ENCODE results near the gene COL11A1. TPM values are rescaled to one million over a fixed set of nuclear protein-coding genes. Genes with fewer than 3 reads are reported as not detected.

The COL11A1 gene
- total RNA-seq, 1 donor from 2014 or later = 810 TPM

- no peaks in the 10 kb centered on the region for H3K9me3 Mint-ChIP-seq (ENCODE audit: unreplicated experiment)
- H3K27ac Mint-ChIP-seq (ENCODE audit: unreplicated experiment) = no peak overlapping the region
These were observed 82.4 kb downstream of the COL11A1 start for GRCh38 chr1:103025858-103026409.

GRCh38 chr1:103024051-103024450 is 84.3 kb downstream of the COL11A1 start:
- no peaks in the 10 kb centered on the region for H3K79me2 ChIP-seq (ENCODE audit: insufficient read depth, low read length)
- DNase-seq (ENCODE audit: low read depth) = no peak
- no peak overlapping the region for H3K4me2 ChIP-seq (ENCODE audit: low read length)
- no peak overlapping the region for H3K4me3 Mint-ChIP-seq (ENCODE audit: unreplicated experiment)
- H3K36me3 Mint-ChIP-seq (ENCODE audit: low read depth, unreplicated experiment) = peaks cover 10% of the 10 kb centered on the region
- H3K9ac ChIP-seq (ENCODE audit: low read length) = no peak overlapping the region
- H3K36me3 ChIP-seq (ENCODE audit: insufficient read depth, low read length) = no peaks in the 10 kb centered on the region
- no peak for TF ChIP-seq CTCF (IDR thresholded peaks at IDR 0.05; ENCODE audit: insufficient read depth, low read depth, low read length)
- TF ChIP-seq EZH2 (IDR thresholded peaks at IDR 0.05; ENCODE audit: insufficient read depth, low read length) = no peak
- H3K27me3 Mint-ChIP-seq (ENCODE audit: low read depth, unreplicated experiment) = no peaks in the 10 kb centered on the region
- no peak overlapping the region for H3K4me3 ChIP-seq (ENCODE audit: insufficient read depth, low read depth, low read length)
- peaks cover 10% of the 10 kb centered on the region for H3K4me1 Mint-ChIP-seq (ENCODE audit: low read depth, unreplicated experiment)
- H3K27me3 ChIP-seq (ENCODE audit: insufficient read depth, low read length) = no peaks in the 10 kb centered on the region
- H3K27ac ChIP-seq (ENCODE audit: low read depth, low read length) = no peak overlapping the region
- no peaks in the 10 kb centered on the region for H4K20me1 ChIP-seq (ENCODE audit: insufficient read depth, low read length)
- no peak overlapping the region for H2AFZ ChIP-seq (ENCODE audit: low read depth, low read length)
- H3K4me1 ChIP-seq (ENCODE audit: insufficient read depth, low read length) = no peaks in the 10 kb centered on the region
- no peaks in the 10 kb centered on the region for H3K9me3 Mint-ChIP-seq (ENCODE audit: unreplicated experiment)
- H3K27ac Mint-ChIP-seq (ENCODE audit: unreplicated experiment) = no peak overlapping the region
- no peaks in the 10 kb centered on the region for H3K9me3 ChIP-seq (ENCODE audit: insufficient read depth, low read depth, low read length)
- no peak for FAIRE-seq

More at GRCh38 chr1:103025858-103026409, 82.4 kb downstream of the COL11A1 start:
- H2AFZ ChIP-seq (ENCODE audit: low read depth, low read length) = no peak overlapping the region
- Mint-ChIP-seq H3K27me3 (ENCODE audit: low read depth, unreplicated experiment) (no peaks in the 10 kb centered on the region), H3K4me1 (ENCODE audit: low read depth, unreplicated experiment) (peaks cover 10% of the 10 kb centered on the region), H3K36me3 (ENCODE audit: low read depth, unreplicated experiment) (peaks cover 10% of the 10 kb centered on the region), H3K4me3 (ENCODE audit: unreplicated experiment) (no peak overlapping the region)
- no peak for FAIRE-seq
- TF ChIP-seq EZH2 (IDR thresholded peaks at IDR 0.05; ENCODE audit: insufficient read depth, low read length) (no peak), CTCF (IDR thresholded peaks at IDR 0.05; ENCODE audit: insufficient read depth, low read depth, low read length) (no peak)
- no peak overlapping the region for H3K27ac ChIP-seq (ENCODE audit: low read depth, low read length)
- H3K4me1 ChIP-seq (ENCODE audit: insufficient read depth, low read length) = no peaks in the 10 kb centered on the region
- no peak overlapping the region for H3K4me3 ChIP-seq (ENCODE audit: insufficient read depth, low read depth, low read length)
- H3K36me3 ChIP-seq (ENCODE audit: insufficient read depth, low read length) = no peaks in the 10 kb centered on the region
- no peak overlapping the region for H3K9ac ChIP-seq (ENCODE audit: low read length)
- H3K4me2 ChIP-seq (ENCODE audit: low read length) = no peak overlapping the region
- no peaks in the 10 kb centered on the region for H3K27me3 ChIP-seq (ENCODE audit: insufficient read depth, low read length)
- no peaks in the 10 kb centered on the region for H3K79me2 ChIP-seq (ENCODE audit: insufficient read depth, low read length)
- H3K9me3 ChIP-seq (ENCODE audit: insufficient read depth, low read depth, low read length) = no peaks in the 10 kb centered on the region
- DNase-seq (ENCODE audit: low read depth) = no peak
- no peaks in the 10 kb centered on the region for H4K20me1 ChIP-seq (ENCODE audit: insufficient read depth, low read length)

GRCh38 chr1:103002005-103002404 is 106.3 kb downstream of the COL11A1 start:
- TF ChIP-seq EZH2 (IDR thresholded peaks at IDR 0.05; ENCODE audit: insufficient read depth, low read length) (no peak), CTCF (IDR thresholded peaks at IDR 0.05; ENCODE audit: insufficient read depth, low read depth, low read length) (no peak)
- H3K27ac ChIP-seq (ENCODE audit: low read depth, low read length) = no peak overlapping the region
- no peaks in the 10 kb centered on the region for H3K27me3 Mint-ChIP-seq (ENCODE audit: low read depth, unreplicated experiment)
- H3K36me3 Mint-ChIP-seq (ENCODE audit: low read depth, unreplicated experiment) = peaks cover 10% of the 10 kb centered on the region
- H3K79me2 ChIP-seq (ENCODE audit: insufficient read depth, low read length) = no peaks in the 10 kb centered on the region
- H3K27ac Mint-ChIP-seq (ENCODE audit: unreplicated experiment) = no peak overlapping the region
- no peaks in the 10 kb centered on the region for H3K36me3 ChIP-seq (ENCODE audit: insufficient read depth, low read length)
- no peak overlapping the region for H3K4me2 ChIP-seq (ENCODE audit: low read length)
- no peak overlapping the region for H2AFZ ChIP-seq (ENCODE audit: low read depth, low read length)
- DNase-seq (ENCODE audit: low read depth) = no peak
- H3K9me3 Mint-ChIP-seq (ENCODE audit: unreplicated experiment) = no peaks in the 10 kb centered on the region
- H3K27me3 ChIP-seq (ENCODE audit: insufficient read depth, low read length) = no peaks in the 10 kb centered on the region
- H3K4me3 ChIP-seq (ENCODE audit: insufficient read depth, low read depth, low read length) = no peak overlapping the region
- peaks cover 7% of the 10 kb centered on the region for H3K4me1 Mint-ChIP-seq (ENCODE audit: low read depth, unreplicated experiment)
- H3K9ac ChIP-seq (ENCODE audit: low read length) = no peak overlapping the region
- H3K4me1 ChIP-seq (ENCODE audit: insufficient read depth, low read length) = no peaks in the 10 kb centered on the region
- no peak for FAIRE-seq
- H4K20me1 ChIP-seq (ENCODE audit: insufficient read depth, low read length) = no peaks in the 10 kb centered on the region
- no peaks in the 10 kb centered on the region for H3K9me3 ChIP-seq (ENCODE audit: insufficient read depth, low read depth, low read length)
- no peak overlapping the region for H3K4me3 Mint-ChIP-seq (ENCODE audit: unreplicated experiment)

All from astrocyte (in vitro differentiated cells and primary cell).